GM12891 (cell line): Measurements from ENCODE around the gene TMEM131.

Experiments used
- POLR2A ChIP-seq: IDR thresholded peaks from 2 replicates; pipeline ENCODE4 v1.6.1; 2011; ENCODE audit warnings: low read depth, low read length, control low read depth
- POLR2AphosphoS5 ChIP-seq: IDR thresholded peaks from 2 replicates; pipeline ENCODE4 v1.6.1; 2011; ENCODE audit warnings: low read depth, low read length, control low read depth
- POU2F2 ChIP-seq: IDR thresholded peaks from 2 replicates; pipeline ENCODE4 v1.6.1; 2011; ENCODE audit warnings: low read depth, mild to moderate bottlenecking, control low read depth, low read length, moderate library complexity
- SPI1 ChIP-seq: IDR thresholded peaks from 2 replicates; pipeline ENCODE4 v1.6.1; 2011; ENCODE audit warnings: low read depth, low read length, control low read depth

DNA sequence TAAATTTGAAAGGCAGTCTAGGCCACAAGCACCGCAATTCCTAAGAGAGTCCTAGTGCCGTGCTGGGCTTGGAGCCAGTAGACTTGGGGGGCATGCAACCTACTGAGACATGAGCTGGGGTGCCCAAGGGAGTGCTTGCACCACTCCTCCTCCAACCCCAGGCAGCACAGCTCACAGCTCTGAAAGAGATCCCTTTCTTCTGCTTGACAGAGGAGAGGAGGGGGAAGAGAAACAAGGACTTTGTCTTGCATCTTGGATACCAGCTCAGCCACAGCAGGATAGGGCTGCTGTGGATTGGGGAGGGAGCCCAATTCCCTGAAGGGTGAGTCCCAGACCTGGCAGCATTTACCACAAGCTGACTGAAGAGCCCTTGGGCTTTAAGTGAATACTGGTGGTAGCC, 134.6 kb downstream of the TMEM131 start:
- no peak for TF ChIP-seq POLR2A
- no peak for TF ChIP-seq POLR2AphosphoS5
- TF ChIP-seq SPI1 = no peak
- TF ChIP-seq POU2F2 = no peak
